CD4-positive, alpha-beta T cell treated with Interleukin-21 for 1 hour (primary cell): Measurements from ENCODE around the gene THADA.

ENCODE experiments used
- DNase-seq: peaks from one replicate; pipeline ENCODE4 v3.0.0-alpha.2; 2020

THADA gene

GRCh38 chr2:43507137-43507536, 88.7 kb downstream of the THADA start:
- DNase-seq, result no peak

- DNase-seq, result no peak
Observed at GRCh38 chr2:43495727-43496126, 100.1 kb downstream of the THADA start.

- no peak for DNase-seq
Observed at GRCh38 chr2:43493954-43494353, 101.9 kb downstream of the THADA start.

- no peak for DNase-seq
Observed at GRCh38 chr2:43491065-43491639, 104.7 kb downstream of the THADA start.

GRCh38 chr2:43490252-43490786, 105.5 kb downstream of the THADA start:
- DNase-seq, result no peak

GRCh38 chr2:43488737-43489136, 107.1 kb downstream of the THADA start:
- no peak for DNase-seq

- no peak for DNase-seq
Observed at GRCh38 chr2:43486603-43487002, 109.2 kb downstream of the THADA start.

- peak; percentile 62 for DNase-seq
Observed at GRCh38 chr2:43484323-43484930, 111.4 kb downstream of the THADA start.

GRCh38 chr2:43482961-43483360, 112.9 kb downstream of the THADA start:
- no peak for DNase-seq

- DNase-seq, result no peak
Observed at GRCh38 chr2:43481927-43482542, 113.8 kb downstream of the THADA start.

GRCh38 chr2:43480874-43481273, 115.0 kb downstream of the THADA start:
- DNase-seq, result no peak

GRCh38 chr2:43478412-43479086, 117.3 kb downstream of the THADA start:
- DNase-seq, result no peak

GRCh38 chr2:43475922-43476321, 119.9 kb downstream of the THADA start:
- DNase-seq, result no peak

- DNase-seq, result no peak
Observed at GRCh38 chr2:43475137-43475846, 120.5 kb downstream of the THADA start.

GRCh38 chr2:43474273-43474672, 121.6 kb downstream of the THADA start:
- no peak for DNase-seq

GRCh38 chr2:43473767-43474166, 122.1 kb downstream of the THADA start:
- no peak for DNase-seq

- no peak for DNase-seq
Observed at GRCh38 chr2:43472527-43473194, 123.2 kb downstream of the THADA start.

- DNase-seq, result no peak
Observed at GRCh38 chr2:43469713-43470112, 126.1 kb downstream of the THADA start.

GRCh38 chr2:43469094-43469493, 126.7 kb downstream of the THADA start:
- no peak for DNase-seq

GRCh38 chr2:43467891-43468290, 127.9 kb downstream of the THADA start:
- no peak for DNase-seq

GRCh38 chr2:43465234-43465633, 130.6 kb downstream of the THADA start:
- DNase-seq, result no peak

GRCh38 chr2:43464590-43464989, 131.2 kb downstream of the THADA start:
- DNase-seq, result no peak
